Left ventricle myocardium inferior (tissue), 1 donor: ENCODE data around the gene DCUN1D5. TPM values are rescaled to one million over a fixed set of nuclear protein-coding genes. Genes with fewer than 3 reads are reported as not detected.
"Not testable (repeated sequence)": the region's sequence is repeated elsewhere in the genome, so short reads cannot be mapped to it uniquely, and the experiment has no call there.

Source experiments
- DNase-seq: peaks from one replicate; pipeline ENCODE4 v3.0.0-alpha.2; 2020
- H3K27ac ChIP-seq: fragments of 200-600 bp; replicated peaks from 2 replicates; pipeline ENCODE4 v1.8.0; 2021
- H3K27me3 ChIP-seq: fragments of 200-600 bp; 2 replicates; pipeline ENCODE4 v1.8.0; 2021; ENCODE audit warnings: low read depth
- H3K36me3 ChIP-seq: fragments of 200-600 bp; 2 replicates; pipeline ENCODE4 v1.8.0; 2021
- H3K4me1 ChIP-seq: fragments of 200-600 bp; 2 replicates; pipeline ENCODE4 v1.8.0; 2021
- H3K4me3 ChIP-seq: fragments of 200-600 bp; 2 replicates; pipeline ENCODE4 v1.8.0; 2021; ENCODE audit warnings: mild to moderate bottlenecking, moderate library complexity
- H3K9me3 ChIP-seq: fragments of 200-600 bp; replicated peaks from 2 replicates; pipeline ENCODE4 v1.8.0; 2021
- CTCF ChIP-seq: fragments of 200-600 bp; IDR thresholded peaks from 2 replicates; pipeline ENCODE4 v1.8.0; 2021; ENCODE audit warnings: antibody characterized with exemption, mild to moderate bottlenecking, borderline replicate concordance
- intact Hi-C: fragments of 100-400 bp; cut with micrococcal nuclease; formaldehyde crosslinking; loops from one replicate; pipeline ENCODE4 v1.11.0; 2022
- total RNA-seq: library from RNA; stranded (reverse); fragmentation: NEBNext Ultra II Directional; extraction: Animal tissue kit (Norgen Biotek cat#: 25700); gene quantifications from one replicate; pipeline ENCODE4 v1.2.1, GENCODE V29; 2021
- donor health status: DM: no; HTN: yes; CAD: no; lungs with severe emphysema.

The DCUN1D5 gene
- total RNA-seq, 1 donor from 2014 or later: 25.8 TPM

- Histone ChIP-seq H3K27me3 (no peaks in the 10 kb centered on the region), H3K36me3 (no peaks in the 10 kb centered on the region), H3K4me3 (no peak overlapping the region), H3K4me1 (peaks cover 7% of the 10 kb centered on the region), H3K9me3 (no peaks in the 10 kb centered on the region), H3K27ac (no peak overlapping the region)
- TF ChIP-seq CTCF: no peak
- intact Hi-C loops: no loop called here
- no peak for DNase-seq
Observed at GRCh38 chr11:103031834-103032233, 60.1 kb downstream of the DCUN1D5 start.

- no peaks in the 10 kb centered on the region for H3K27me3 ChIP-seq
- intact Hi-C loops: no loop called here
- TF ChIP-seq CTCF: no peak
- DNase-seq: no peak
- no peaks in the 10 kb centered on the region for H3K9me3 ChIP-seq
- no peak overlapping the region for H3K27ac ChIP-seq
- H3K36me3 ChIP-seq: no peaks in the 10 kb centered on the region
- H3K4me1 ChIP-seq: no peaks in the 10 kb centered on the region
- no peak overlapping the region for H3K4me3 ChIP-seq
Observed at GRCh38 chr11:103029401-103029800, 62.6 kb downstream of the DCUN1D5 start.

- H3K4me3 ChIP-seq, H3K9me3 ChIP-seq, H3K27me3 ChIP-seq, DNase-seq, H3K36me3 ChIP-seq, intact Hi-C loops, H3K4me1 ChIP-seq, H3K27ac ChIP-seq: not testable (repeated sequence)
Observed at GRCh38 chr11:103028304-103029020, 63.5 kb downstream of the DCUN1D5 start.

- no peaks in the 10 kb centered on the region for H3K27me3 ChIP-seq
- no peak overlapping the region for H3K27ac ChIP-seq
- TF ChIP-seq CTCF: no peak
- H3K36me3 ChIP-seq: no peaks in the 10 kb centered on the region
- H3K4me3 ChIP-seq: no peak overlapping the region
- no peaks in the 10 kb centered on the region for H3K4me1 ChIP-seq
- intact Hi-C loops: no loop called here
- peaks cover 7% of the 10 kb centered on the region for H3K9me3 ChIP-seq
- no peak for DNase-seq
Observed at GRCh38 chr11:103024086-103024485, 67.9 kb downstream of the DCUN1D5 start.

- H3K27me3 ChIP-seq: no peaks in the 10 kb centered on the region
- H3K9me3 ChIP-seq: peaks cover 3% of the 10 kb centered on the region
- DNase-seq: no peak
- no peaks in the 10 kb centered on the region for H3K36me3 ChIP-seq
- TF ChIP-seq CTCF: no peak
- intact Hi-C loops: no loop called here
- H3K4me1 ChIP-seq: no peaks in the 10 kb centered on the region
- no peak overlapping the region for H3K4me3 ChIP-seq
- H3K27ac ChIP-seq: no peak overlapping the region
Observed at GRCh38 chr11:103016031-103016430, 75.9 kb downstream of the DCUN1D5 start.

GRCh38 chr11:103013421-103013820 is 78.5 kb downstream of the DCUN1D5 start:
- peaks cover 28% of the 10 kb centered on the region for H3K9me3 ChIP-seq
- no peak overlapping the region for H3K27ac ChIP-seq
- no peak overlapping the region for H3K4me3 ChIP-seq
- H3K36me3 ChIP-seq: no peaks in the 10 kb centered on the region
- DNase-seq: no peak
- H3K4me1 ChIP-seq: no peaks in the 10 kb centered on the region
- H3K27me3 ChIP-seq: no peaks in the 10 kb centered on the region
- intact Hi-C loops: no loop called here
- no peak for TF ChIP-seq CTCF
